ENCODE measurements around the gene PDXK. TPM values are rescaled to one million over a fixed set of nuclear protein-coding genes. Genes with fewer than 3 reads are reported as not detected.

The PDXK gene
- total RNA-seq, 3 donors from 2014 or later, result 113 to 179 (median 161) TPM

DNA sequence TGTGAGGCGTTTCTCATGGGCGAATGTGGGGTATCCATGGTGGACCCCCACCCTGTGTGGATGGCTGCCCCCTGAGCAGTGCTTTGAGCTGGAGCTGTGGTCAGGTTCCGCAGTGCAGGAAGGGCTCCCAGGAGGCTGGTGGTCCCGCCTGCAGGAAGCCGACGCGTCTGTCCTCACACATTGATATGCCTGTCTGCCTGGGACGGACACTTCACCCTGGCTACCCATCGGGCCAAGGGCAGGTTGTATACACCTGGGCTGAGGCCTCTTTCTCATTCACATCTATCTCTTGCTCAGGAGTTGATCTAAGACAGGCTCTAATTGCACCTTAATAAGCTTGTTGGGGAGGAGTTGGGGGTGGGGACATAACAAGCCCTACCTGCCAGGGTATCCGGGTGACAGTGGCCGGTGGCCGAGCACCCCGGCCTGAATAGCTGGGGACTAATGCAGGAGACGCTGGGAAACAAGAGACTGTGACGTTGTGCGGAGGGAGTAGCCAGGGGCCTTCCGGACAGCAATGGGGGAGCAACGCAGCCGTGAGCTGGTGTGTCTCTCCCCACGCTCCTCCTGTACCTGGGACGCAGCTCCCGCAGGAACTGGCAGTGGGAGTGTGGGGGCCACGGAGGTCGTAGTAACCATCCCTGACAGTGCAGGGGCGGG is 21.7 kb downstream of the PDXK start:
- Histone ChIP-seq H3K36me3 (ENCODE audit: low read depth) (no peaks in the 10 kb centered on the region), H3K4me1 (ENCODE audit: low read depth) (no peaks in the 10 kb centered on the region), H3K4me3 (no peak overlapping the region), H3K9me3 (no peaks in the 10 kb centered on the region)
- DNase-seq (peak in 2 of 3 donors; percentile 35 to 63), ATAC-seq (peak; percentile 68)
- no peak for TF ChIP-seq CTCF (IDR thresholded peaks at IDR 0.05)
- intact Hi-C loops (cut with DNase I, micrococcal nuclease), result no loop called here

- no peak for TF ChIP-seq CTCF (IDR thresholded peaks at IDR 0.05)
- no peaks in the 10 kb centered on the region for H3K4me1 ChIP-seq (ENCODE audit: low read depth)
- intact Hi-C loops (cut with DNase I, micrococcal nuclease), result no loop called here
- no peak overlapping the region for H3K4me3 ChIP-seq
- H3K36me3 ChIP-seq (ENCODE audit: low read depth), result no peaks in the 10 kb centered on the region
- H3K9me3 ChIP-seq, result no peaks in the 10 kb centered on the region
- no peak for ATAC-seq
- no peak for DNase-seq
Measured at GRCh38 chr21:43741423-43742096, 22.6 kb downstream of the PDXK start.

DNA sequence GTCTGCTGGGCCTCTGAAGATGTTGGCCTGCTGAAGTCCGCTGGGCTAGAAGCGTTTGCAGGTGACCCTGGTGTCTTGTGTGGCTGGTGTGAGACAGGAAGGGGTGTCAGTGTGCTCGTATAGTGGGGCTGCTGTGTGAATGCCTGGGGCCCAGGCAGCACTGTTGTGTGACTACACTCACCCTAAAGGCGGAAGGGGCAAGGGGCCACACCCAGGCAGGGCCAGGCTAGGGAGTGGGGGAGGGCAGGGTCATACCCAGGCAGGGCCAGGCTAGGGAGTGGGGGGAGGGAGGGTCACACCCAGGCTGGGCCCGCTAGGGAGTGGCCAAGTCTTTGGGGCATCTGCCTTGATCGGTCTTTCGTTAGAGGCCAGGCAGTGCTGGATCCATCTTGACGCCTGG is 25.0 kb downstream of the PDXK start:
- no peak for TF ChIP-seq CTCF (IDR thresholded peaks at IDR 0.05)
- no peaks in the 10 kb centered on the region for H3K36me3 ChIP-seq (ENCODE audit: low read depth)
- no peaks in the 10 kb centered on the region for H3K9me3 ChIP-seq
- H3K4me3 ChIP-seq, result no peak overlapping the region
- DNase-seq (no peak), ATAC-seq (no peak)
- no peaks in the 10 kb centered on the region for H3K4me1 ChIP-seq (ENCODE audit: low read depth)
- intact Hi-C loops (cut with DNase I, micrococcal nuclease), result no loop called here

GRCh38 chr21:43744725-43745124 is 25.8 kb downstream of the PDXK start:
- Histone ChIP-seq H3K4me3 (no peak overlapping the region), H3K9me3 (no peaks in the 10 kb centered on the region), H3K36me3 (ENCODE audit: low read depth) (no peaks in the 10 kb centered on the region), H3K4me1 (ENCODE audit: low read depth) (no peaks in the 10 kb centered on the region)
- TF ChIP-seq CTCF (IDR thresholded peaks at IDR 0.05), result no peak
- intact Hi-C loops (cut with DNase I, micrococcal nuclease), result no loop called here
- ATAC-seq, result no peak
- no peak for DNase-seq

GRCh38 chr21:43745772-43746517 is 27.0 kb downstream of the PDXK start:
- TF ChIP-seq CTCF (IDR thresholded peaks at IDR 0.05), result no peak

More at GRCh38 chr21:43745772-43746517, 27.0 kb downstream of the PDXK start:
- DNase-seq (no peak), ATAC-seq (no peak)
- intact Hi-C loops (cut with DNase I, micrococcal nuclease), result no loop called here
- H3K4me1 ChIP-seq (ENCODE audit: low read depth), result no peaks in the 10 kb centered on the region
- H3K36me3 ChIP-seq (ENCODE audit: low read depth), result no peaks in the 10 kb centered on the region
- H3K9me3 ChIP-seq, result no peaks in the 10 kb centered on the region
- no peak overlapping the region for H3K4me3 ChIP-seq
